Liver (tissue), 9 donors: ENCODE results near the gene PRICKLE1. TPM values are rescaled to one million over a fixed set of nuclear protein-coding genes. Genes with fewer than 3 reads are reported as not detected.

Experiments used
- DNase-seq: peaks from one replicate; pipeline ENCODE4 v3.0.0-alpha.2; 2017; ENCODE audit warnings: low spot score
- H3K27ac ChIP-seq, 2 donors: one replicate each; pipeline ENCODE4 v1.7.0; 2013; ENCODE audit warnings: inconsistent platforms in 2 of 2, low read length in 2 of 2, control low read depth in 1 of 2, low read depth in 1 of 2, mild to moderate bottlenecking in 1 of 2
- H3K27me3 ChIP-seq, 4 donors: one replicate each; pipeline versions ENCODE4 v1.6.1 to v1.7.0; 2013; ENCODE audit warnings: low read length in 3 of 4, inconsistent platforms in 1 of 4, mild to moderate bottlenecking in 1 of 4, moderate library complexity in 1 of 4; ENCODE audit not compliant: control insufficient read depth in 4 of 4, insufficient read depth in 4 of 4
- H3K36me3 ChIP-seq, 4 donors: one replicate each; pipeline versions ENCODE4 v1.6.1 to v1.7.0; 2013; ENCODE audit warnings: low read length in 3 of 4, mild to moderate bottlenecking in 3 of 4, low read depth in 1 of 4, moderate library complexity in 1 of 4; ENCODE audit not compliant: control insufficient read depth in 4 of 4, insufficient read depth in 3 of 4
- H3K4me1 ChIP-seq, 4 donors: one replicate each; pipeline versions ENCODE4 v1.6.1 to v1.7.0; 2013; ENCODE audit warnings: low read length in 3 of 4, mild to moderate bottlenecking in 3 of 4, moderate library complexity in 1 of 4; ENCODE audit not compliant: control insufficient read depth in 4 of 4, insufficient read depth in 4 of 4
- H3K4me3 ChIP-seq, 3 donors: one replicate each; pipeline versions ENCODE4 v1.6.1 to v1.7.0; 2013; ENCODE audit warnings: low read length in 3 of 3, control low read depth in 1 of 3, low read depth in 1 of 3, mild to moderate bottlenecking in 1 of 3
- H3K9ac ChIP-seq, 2 donors: one replicate each; pipeline ENCODE4 v1.7.0; 2013; ENCODE audit warnings: low read length in 2 of 2, mild to moderate bottlenecking in 2 of 2, moderate library complexity in 2 of 2, control low read depth in 1 of 2, low read depth in 1 of 2
- H3K9me3 ChIP-seq, 4 donors: one replicate each; pipeline versions ENCODE4 v1.6.1 to v1.7.0; 2013; ENCODE audit warnings: low read length in 3 of 4; ENCODE audit not compliant: control insufficient read depth in 4 of 4
- FOXA2 ChIP-seq: IDR thresholded peaks from 2 replicates; pipeline ENCODE4 v1.6.1; 2016; ENCODE audit warnings: antibody characterized with exemption
- GABPA ChIP-seq, 2 donors: IDR thresholded peaks in 1 of 2; conservative IDR thresholded peaks in 1 of 2; 2 replicates each; pipeline ENCODE4 v1.6.1; 2016; ENCODE audit warnings: antibody characterized with exemption in 2 of 2, mild to moderate bottlenecking in 1 of 2, moderate library complexity in 1 of 2
- HNF4A ChIP-seq, 2 donors: conservative IDR thresholded peaks; 2 replicates each; pipeline ENCODE4 v1.6.1; 2016; ENCODE audit warnings: antibody characterized with exemption in 2 of 2, mild to moderate bottlenecking in 2 of 2
- HNF4G ChIP-seq: IDR thresholded peaks from 2 replicates; pipeline ENCODE4 v1.6.1; 2016; ENCODE audit warnings: antibody characterized with exemption
- MAX ChIP-seq: IDR thresholded peaks from 2 replicates; pipeline ENCODE4 v1.6.1; 2016; ENCODE audit warnings: antibody characterized with exemption
- NR2F2 ChIP-seq: IDR thresholded peaks from 2 replicates; pipeline ENCODE4 v1.6.1; 2016; ENCODE audit warnings: antibody characterized with exemption
- REST ChIP-seq: IDR thresholded peaks from 2 replicates; pipeline ENCODE4 v1.6.1; 2016; ENCODE audit warnings: antibody characterized with exemption, mild to moderate bottlenecking
- SP1 ChIP-seq: IDR thresholded peaks from 2 replicates; pipeline ENCODE4 v1.6.1; 2018; ENCODE audit warnings: antibody characterized with exemption, mild to moderate bottlenecking
- TAF1 ChIP-seq: conservative IDR thresholded peaks from 2 replicates; pipeline ENCODE4 v1.6.1; 2016; ENCODE audit warnings: antibody characterized with exemption, mild to moderate bottlenecking
- YY1 ChIP-seq: IDR thresholded peaks from 2 replicates; pipeline ENCODE4 v1.6.1; 2016; ENCODE audit warnings: antibody characterized with exemption, mild to moderate bottlenecking
- WGBS: extraction: QIAGEN DNeasy Blood & Tissue Kit; methylation state at CpG from one replicate; pipeline ENCODE4 v1.1.7; 2013; 5-methylcytosine and 5-hydroxymethylcytosine counted together
- polyA plus RNA-seq, 2 donors: library from polyadenylated mRNA; stranded (reverse) in 1 of 2; unstranded in 1 of 2; fragments of 200-250 nt in 1 of 2; fragments of >200 nt in 1 of 2; fragmentation: Nextera tagmentation in 1 of 2; extraction: Ambion mirVana in 1 of 2; gene quantifications; one replicate each; pipeline versions ENCODE4 v1.2.1 to v1.2.3, GENCODE V29; 2013 to 2015
- total RNA-seq, 2 donors: library from RNA; depleted of rRNA; stranded (reverse); fragments of >200 nt; gene quantifications; one replicate each; pipeline ENCODE4 v1.2.3, GENCODE V29; 2014
- TF ChIP-seq, protein P1 (sequence below): IDR thresholded peaks from 2 replicates; pipeline ENCODE4 v1.6.1; 2016; ENCODE audit warnings: antibody characterized with exemption
- donor health status: healthy.
- donor health status: healthy.
- donor health status: healthy.
- donor health status: healthy.
- donor health status: healthy.

The PRICKLE1 gene
- total and polyA plus RNA-seq, 4 donors = 0.59 to 5.7 (median 2.2) TPM

GRCh38 chr12:42468921-42469320 lies 120.6 kb downstream of the PRICKLE1 start:
- DNase-seq = no peak
- 66% methylated on average over 3 of the region's 3 CpGs for WGBS
- Histone ChIP-seq H3K36me3 (peaks cover 0 to 3% (median 0%) of the 10 kb centered on the region in 4 donors), H3K4me1 (peaks cover 0 to 2% (median 0%) of the 10 kb centered on the region in 4 donors), H3K27ac (no peak overlapping the region), H3K4me3 (no peak overlapping the region), H3K27me3 (no peaks in the 10 kb centered on the region), H3K9me3 (no peaks in the 10 kb centered on the region), H3K9ac (no peak overlapping the region)
- TF ChIP-seq, protein P1, sequence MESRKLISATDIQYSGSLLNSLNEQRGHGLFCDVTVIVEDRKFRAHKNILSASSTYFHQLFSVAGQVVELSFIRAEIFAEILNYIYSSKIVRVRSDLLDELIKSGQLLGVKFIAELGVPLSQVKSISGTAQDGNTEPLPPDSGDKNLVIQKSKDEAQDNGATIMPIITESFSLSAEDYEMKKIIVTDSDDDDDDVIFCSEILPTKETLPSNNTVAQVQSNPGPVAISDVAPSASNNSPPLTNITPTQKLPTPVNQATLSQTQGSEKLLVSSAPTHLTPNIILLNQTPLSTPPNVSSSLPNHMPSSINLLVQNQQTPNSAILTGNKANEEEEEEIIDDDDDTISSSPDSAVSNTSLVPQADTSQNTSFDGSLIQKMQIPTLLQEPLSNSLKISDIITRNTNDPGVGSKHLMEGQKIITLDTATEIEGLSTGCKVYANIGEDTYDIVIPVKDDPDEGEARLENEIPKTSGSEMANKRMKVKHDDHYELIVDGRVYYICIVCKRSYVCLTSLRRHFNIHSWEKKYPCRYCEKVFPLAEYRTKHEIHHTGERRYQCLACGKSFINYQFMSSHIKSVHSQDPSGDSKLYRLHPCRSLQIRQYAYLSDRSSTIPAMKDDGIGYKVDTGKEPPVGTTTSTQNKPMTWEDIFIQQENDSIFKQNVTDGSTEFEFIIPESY = no peak
- TF ChIP-seq YY1 = no peak
- TF ChIP-seq REST = no peak
- TF ChIP-seq TAF1 = no peak
- TF ChIP-seq MAX = no peak
- TF ChIP-seq NR2F2 = no peak

- no peak overlapping the region for H3K27ac ChIP-seq
- peaks cover 0 to 3% (median 0%) of the 10 kb centered on the region in 4 donors for H3K36me3 ChIP-seq
- H3K4me3 ChIP-seq = no peak overlapping the region
- WGBS = 65% methylated on average over 9 of the region's 9 CpGs
- peaks cover 0 to 2% (median 0%) of the 10 kb centered on the region in 4 donors for H3K4me1 ChIP-seq
- DNase-seq = no peak
- TF ChIP-seq FOXA2 (no peak), HNF4A (conservative IDR thresholded peaks at IDR 0.05) (no peak), GABPA (IDR thresholded peaks at IDR 0.05 in 1 of 2, conservative IDR thresholded peaks at IDR 0.05 in 1 of 2) (no peak), YY1 (no peak), REST (no peak), HNF4G (no peak), SP1 (no peak)
- TF ChIP-seq, protein P1 = no peak
- H3K9ac ChIP-seq = no peak overlapping the region
- no peaks in the 10 kb centered on the region for H3K9me3 ChIP-seq
- no peaks in the 10 kb centered on the region for H3K27me3 ChIP-seq
Measured at GRCh38 chr12:42468341-42468821, 121.2 kb downstream of the PRICKLE1 start.
